Activated CD8-positive, alpha-beta memory T cell treated with anti-CD3 and anti-CD28 coated beads, Interleukin-2, amount 10 ng/mL, durations not matched to agents 7 days and 5 days (primary cell): Measurements from ENCODE around the gene SNTB2. TPM values are rescaled to one million over a fixed set of nuclear protein-coding genes. Genes with fewer than 3 reads are reported as not detected.

ENCODE experiments used
- ATAC-seq: fragments of 150-1000 bp; cut with Tn5 transposase; one replicate; pipeline ENCODE4 v1.10.0; 2021; ENCODE audit warnings: moderate library complexity
- CTCF ChIA-PET: fragments of 350-600 bp; sonication (Branson Sonifier 250); formaldehyde crosslinking; loops from one replicate; lab custom pipeline; 2021; ENCODE audit warnings: antibody characterized with exemption; lab: Charles Lee
- DNase-seq: peaks from one replicate; pipeline ENCODE4 v3.0.0-alpha.2; 2020
- H3K27ac Mint-ChIP-seq: one replicate; pipeline ENCODE4 v1.8.0; 2021; ENCODE audit warnings: mild to moderate bottlenecking, mixed read lengths
- H3K27me3 Mint-ChIP-seq: one replicate; pipeline ENCODE4 v1.8.0; 2021; ENCODE audit warnings: mixed read lengths
- H3K36me3 Mint-ChIP-seq: one replicate; pipeline ENCODE4 v1.8.0; 2021; ENCODE audit warnings: mild to moderate bottlenecking, mixed read lengths
- H3K4me1 Mint-ChIP-seq: one replicate; pipeline ENCODE4 v1.8.0; 2021; ENCODE audit warnings: mixed read lengths
- H3K4me3 Mint-ChIP-seq: one replicate; pipeline ENCODE4 v1.8.0; 2021; ENCODE audit warnings: mild to moderate bottlenecking, moderate library complexity, mixed read lengths
- H3K9me3 Mint-ChIP-seq: one replicate; pipeline ENCODE4 v1.8.0; 2022; ENCODE audit warnings: low read depth, mixed read lengths
- total RNA-seq, 2 experiments: library from RNA; stranded (reverse); gene quantifications; one replicate each; pipeline ENCODE4 v1.2.3, GENCODE V29; 2021

Gene SNTB2
- total RNA-seq, 2 experiments from 2014 or later = 21.5 to 30.6 TPM

- CTCF ChIA-PET = interaction anchor here (1.2 kb wide), 1 partner anchor 8 kb away, joined by 3 read pairs; no protein-coding TSS in a partner anchor
- no peak overlapping the region for H3K4me3 Mint-ChIP-seq
- DNase-seq = no peak
- peaks cover 35% of the 10 kb centered on the region for H3K4me1 Mint-ChIP-seq
- H3K27ac Mint-ChIP-seq = no peak overlapping the region
- no peaks in the 10 kb centered on the region for H3K9me3 Mint-ChIP-seq
- no peaks in the 10 kb centered on the region for H3K27me3 Mint-ChIP-seq
- no peak for ATAC-seq
- peaks cover 17% of the 10 kb centered on the region for H3K36me3 Mint-ChIP-seq
Measured at GRCh38 chr16:69334696-69335095, 147.7 kb downstream of the SNTB2 start.

- no peak for ATAC-seq
- H3K4me3 Mint-ChIP-seq = peak overlapping the region; percentile 94
- no peaks in the 10 kb centered on the region for H3K9me3 Mint-ChIP-seq
- H3K27me3 Mint-ChIP-seq = no peaks in the 10 kb centered on the region
- DNase-seq = no peak
- CTCF ChIA-PET = interaction anchor here (0.7 to 5.0 kb wide), 10 partner anchors 8 to 90 kb away, joined by 3 to 40 read pairs (median 4); partner anchors contain the start of gene PDF
- peak overlapping the region; percentile 86 for H3K27ac Mint-ChIP-seq
- peaks cover 46% of the 10 kb centered on the region for H3K4me1 Mint-ChIP-seq
- H3K36me3 Mint-ChIP-seq = peaks cover 34% of the 10 kb centered on the region
Measured at GRCh38 chr16:69338557-69339288, 151.8 kb downstream of the SNTB2 start.

- no peaks in the 10 kb centered on the region for H3K27me3 Mint-ChIP-seq
- no peaks in the 10 kb centered on the region for H3K9me3 Mint-ChIP-seq
- peaks cover 46% of the 10 kb centered on the region for H3K4me1 Mint-ChIP-seq
- H3K27ac Mint-ChIP-seq = peak within 1 kb of the TSS; percentile 96
- CTCF ChIA-PET = interaction anchor here (0.7 to 5.0 kb wide), 11 partner anchors 9 to 90 kb away, joined by 3 to 40 read pairs (median 4); partner anchors contain the start of genes PDF and TERF2
- DNase-seq (peak; percentile 96), ATAC-seq (peak; percentile 84)
- peaks cover 29% of the 10 kb centered on the region for H3K36me3 Mint-ChIP-seq
- peak within 1 kb of the TSS; percentile 94 for H3K4me3 Mint-ChIP-seq
Measured at GRCh38 chr16:69339289-69340094, 152.5 kb downstream of the SNTB2 start, which contains the start of the genes COG8 and NIP7. TSS of gene COG8 (minus strand) at chr16:69339564. CDS start at chr16:69339552, 12 bp downstream. TSS of gene NIP7 (plus strand) at chr16:69339772. CDS start at chr16:69339830, 58 bp downstream.

- H3K4me1 Mint-ChIP-seq = peaks cover 47% of the 10 kb centered on the region
- DNase-seq (peak; percentile 59), ATAC-seq (peak; percentile 5)
- H3K4me3 Mint-ChIP-seq = peak overlapping the region; percentile 94
- CTCF ChIA-PET = interaction anchor here (0.7 to 5.0 kb wide), 7 partner anchors 10 to 45 kb away, joined by 3 to 40 read pairs (median 4); partner anchors contain the start of genes PDF and TERF2
- H3K9me3 Mint-ChIP-seq = no peaks in the 10 kb centered on the region
- H3K36me3 Mint-ChIP-seq = peaks cover 26% of the 10 kb centered on the region
- H3K27me3 Mint-ChIP-seq = no peaks in the 10 kb centered on the region
- H3K27ac Mint-ChIP-seq = peak overlapping the region; percentile 96
Measured at GRCh38 chr16:69340095-69340644, 153.2 kb downstream of the SNTB2 start.

GRCh38 chr16:69344171-69344570 is 157.2 kb downstream of the SNTB2 start:
- Mint-ChIP-seq H3K4me3 (no peak overlapping the region), H3K36me3 (peaks cover 26% of the 10 kb centered on the region), H3K4me1 (peaks cover 41% of the 10 kb centered on the region), H3K27me3 (no peaks in the 10 kb centered on the region), H3K9me3 (no peaks in the 10 kb centered on the region), H3K27ac (no peak overlapping the region)
- DNase-seq = no peak
- CTCF ChIA-PET = interaction anchor here (1.9 kb wide), 1 partner anchor 52 kb away, joined by 6 read pairs; no protein-coding TSS in a partner anchor
- no peak for ATAC-seq

GRCh38 chr16:69345923-69346322 is 159.0 kb downstream of the SNTB2 start:
- H3K36me3 Mint-ChIP-seq = peaks cover 29% of the 10 kb centered on the region
- H3K27ac Mint-ChIP-seq = peak overlapping the region; percentile 50
- H3K4me1 Mint-ChIP-seq = peaks cover 33% of the 10 kb centered on the region
- no peaks in the 10 kb centered on the region for H3K27me3 Mint-ChIP-seq
- ATAC-seq (peak; percentile 35), DNase-seq (no peak)
- CTCF ChIA-PET = no interaction called here
- H3K9me3 Mint-ChIP-seq = no peaks in the 10 kb centered on the region
- no peak overlapping the region for H3K4me3 Mint-ChIP-seq

- ATAC-seq = no peak
- CTCF ChIA-PET = no interaction called here
- H3K27ac Mint-ChIP-seq = no peak overlapping the region
Measured at GRCh38 chr16:69346683-69347082, 159.7 kb downstream of the SNTB2 start.

GRCh38 chr16:69348222-69348621 is 161.3 kb downstream of the SNTB2 start:
- CTCF ChIA-PET = no interaction called here
- Mint-ChIP-seq H3K4me1 (peaks cover 17% of the 10 kb centered on the region), H3K27me3 (no peaks in the 10 kb centered on the region)

More at GRCh38 chr16:69346683-69347082, 159.7 kb downstream of the SNTB2 start:
- no peak for DNase-seq
- Mint-ChIP-seq H3K9me3 (no peaks in the 10 kb centered on the region), H3K36me3 (peaks cover 23% of the 10 kb centered on the region), H3K27me3 (no peaks in the 10 kb centered on the region), H3K4me1 (peaks cover 26% of the 10 kb centered on the region), H3K4me3 (no peak overlapping the region)

GRCh38 chr16:69349536-69349935 is 162.6 kb downstream of the SNTB2 start:
- CTCF ChIA-PET = no interaction called here
- H3K9me3 Mint-ChIP-seq = no peaks in the 10 kb centered on the region
- no peak overlapping the region for H3K4me3 Mint-ChIP-seq
- DNase-seq (no peak), ATAC-seq (no peak)
- peaks cover 22% of the 10 kb centered on the region for H3K36me3 Mint-ChIP-seq
- no peak overlapping the region for H3K27ac Mint-ChIP-seq
- H3K4me1 Mint-ChIP-seq = peaks cover 17% of the 10 kb centered on the region
- H3K27me3 Mint-ChIP-seq = no peaks in the 10 kb centered on the region

More at GRCh38 chr16:69348222-69348621, 161.3 kb downstream of the SNTB2 start:
- no peaks in the 10 kb centered on the region for H3K9me3 Mint-ChIP-seq
- no peak for DNase-seq
- no peak overlapping the region for H3K27ac Mint-ChIP-seq
- no peak for ATAC-seq
- no peak overlapping the region for H3K4me3 Mint-ChIP-seq
- peaks cover 24% of the 10 kb centered on the region for H3K36me3 Mint-ChIP-seq

- H3K4me1 Mint-ChIP-seq = peaks cover 12% of the 10 kb centered on the region
- ATAC-seq (no peak), DNase-seq (no peak)
- H3K4me3 Mint-ChIP-seq = no peak overlapping the region
- no peaks in the 10 kb centered on the region for H3K27me3 Mint-ChIP-seq
- CTCF ChIA-PET = no interaction called here
- no peaks in the 10 kb centered on the region for H3K9me3 Mint-ChIP-seq
- no peak overlapping the region for H3K27ac Mint-ChIP-seq
- peaks cover 23% of the 10 kb centered on the region for H3K36me3 Mint-ChIP-seq
Measured at GRCh38 chr16:69350536-69351133, 163.7 kb downstream of the SNTB2 start.

GRCh38 chr16:69351309-69352027 is 164.5 kb downstream of the SNTB2 start, which contains the start of gene TMED6:
TSS of gene TMED6 (minus strand) at chr16:69351786. CDS start at chr16:69351753, 33 bp downstream.
- no peak for ATAC-seq
- no peaks in the 10 kb centered on the region for H3K9me3 Mint-ChIP-seq
- DNase-seq = no peak
- CTCF ChIA-PET = no interaction called here
- no peaks in the 10 kb centered on the region for H3K27me3 Mint-ChIP-seq
- no peak within 1 kb of the TSS for H3K27ac Mint-ChIP-seq
- H3K4me3 Mint-ChIP-seq = no peak within 1 kb of the TSS
- peaks cover 29% of the 10 kb centered on the region for H3K36me3 Mint-ChIP-seq
- H3K4me1 Mint-ChIP-seq = peaks cover 6% of the 10 kb centered on the region
